Activated CD4-positive, alpha-beta T cell treated with anti-CD3 and anti-CD28 coated beads, Interleukin-2, amount 50 U/mL, for 48 hours (primary cell): ENCODE measurements around the gene ASTN2.
A peak's percentile ranks its signal among the peaks of the same experiment; 100 is the strongest.

Experiments
- DNase-seq, 2 experiments: peaks; one replicate each; pipeline ENCODE4 v3.0.0-alpha.2; 2020

Gene ASTN2

GRCh38 chr9:116789081-116789480, 625.8 kb downstream of the ASTN2 start:
- DNase-seq: no peak

DNA sequence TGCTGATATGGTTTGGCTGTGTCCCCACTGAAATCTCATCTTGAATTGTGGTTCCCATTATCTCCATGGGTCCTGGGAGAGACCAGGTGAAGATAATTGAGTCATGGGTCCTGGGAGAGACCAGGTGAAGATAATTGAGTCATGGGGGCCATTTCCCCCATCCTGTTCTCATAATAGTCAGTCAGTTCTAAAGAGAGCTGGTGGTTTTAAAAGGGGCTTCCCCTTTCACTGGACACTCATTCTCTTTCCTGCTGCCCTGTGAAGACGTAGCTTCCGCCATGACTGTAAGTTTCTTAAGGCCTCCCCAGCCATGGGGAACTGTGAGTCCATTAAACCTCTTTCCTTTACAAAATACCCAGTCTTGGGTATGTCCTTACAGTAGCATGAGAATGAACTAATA, 628.1 kb downstream of the ASTN2 start:
- DNase-seq: no peak

- no peak for DNase-seq
Measured at GRCh38 chr9:116777116-116777515, 637.7 kb downstream of the ASTN2 start.

DNA sequence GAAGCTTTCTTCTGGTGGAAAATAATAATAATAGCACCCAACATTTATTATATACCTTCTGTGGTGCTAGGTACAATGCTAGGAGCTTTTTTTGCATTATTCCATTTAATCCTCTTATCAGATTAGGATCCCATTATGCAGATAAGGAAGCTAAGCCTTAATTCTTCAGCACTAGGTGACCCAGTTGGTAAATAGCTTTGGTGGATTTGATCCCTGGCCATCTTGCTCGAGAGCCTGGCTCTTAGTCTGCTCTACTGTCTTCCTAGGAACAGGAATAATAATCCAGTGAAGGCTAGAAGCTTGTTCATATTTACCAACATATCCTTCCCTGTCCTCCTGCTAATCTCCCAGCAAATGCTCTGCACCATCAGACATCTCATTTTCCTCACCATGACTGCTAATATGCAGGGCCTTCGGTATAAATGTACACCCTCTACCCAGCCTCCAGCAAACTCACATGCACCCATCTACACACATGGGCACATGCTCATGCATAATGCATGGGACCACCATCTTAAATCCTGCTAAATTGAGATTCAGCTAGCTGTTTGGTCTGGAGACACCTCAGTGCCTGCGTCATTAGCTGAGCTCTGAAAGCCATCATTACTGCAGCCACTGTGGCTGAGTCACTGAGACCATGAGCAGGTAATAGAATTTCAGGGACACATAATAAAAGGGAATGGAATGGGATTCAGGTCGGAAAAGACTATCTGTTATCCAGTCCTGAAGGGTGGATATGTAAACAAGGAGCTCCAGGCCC, 640.3 kb downstream of the ASTN2 start:
- no peak for DNase-seq

- no peak for DNase-seq
Measured at GRCh38 chr9:116767219-116767618, 647.6 kb downstream of the ASTN2 start.

GRCh38 chr9:116765011-116765410, 649.8 kb downstream of the ASTN2 start:
- no peak for DNase-seq

DNA sequence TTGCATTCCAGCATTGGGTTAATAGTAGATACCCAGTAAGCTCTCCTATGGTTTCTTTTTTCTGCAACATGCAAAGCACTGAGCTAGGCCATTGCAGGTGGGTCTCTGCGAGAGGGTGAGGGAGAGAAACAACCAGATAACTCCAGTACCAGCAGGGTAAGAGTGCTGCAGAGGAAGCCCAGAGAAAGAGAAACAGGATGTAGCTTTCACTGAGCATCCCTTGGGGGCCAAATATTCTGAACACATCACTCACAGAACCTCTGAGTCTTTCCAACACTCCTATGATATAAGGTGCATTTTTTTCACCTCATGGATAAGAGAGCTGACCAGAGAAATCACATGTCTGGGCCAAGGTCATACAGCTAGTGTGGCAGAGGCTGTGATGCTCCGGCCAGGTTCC, 651.1 kb downstream of the ASTN2 start:
- no peak for DNase-seq

DNA sequence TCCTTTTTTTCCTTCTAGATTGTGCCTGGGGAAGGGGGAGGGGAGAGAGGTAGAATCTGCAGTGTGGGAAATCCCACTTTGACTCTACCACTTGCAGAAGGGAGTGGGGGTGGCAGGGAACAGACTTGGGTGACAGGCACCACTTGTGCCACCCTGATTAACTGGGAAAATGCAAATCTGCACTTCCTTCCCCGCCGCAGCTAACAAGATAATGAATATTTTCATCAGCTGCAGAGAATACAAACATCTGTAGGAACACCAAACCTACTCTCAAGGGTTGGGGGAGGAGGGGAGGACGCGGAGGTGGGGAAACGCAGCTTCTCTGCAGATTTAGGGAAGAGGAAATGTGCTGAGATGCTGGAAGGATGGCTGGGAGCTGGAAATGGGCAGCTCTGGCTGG, 654.2 kb downstream of the ASTN2 start:
- DNase-seq: no peak

DNA sequence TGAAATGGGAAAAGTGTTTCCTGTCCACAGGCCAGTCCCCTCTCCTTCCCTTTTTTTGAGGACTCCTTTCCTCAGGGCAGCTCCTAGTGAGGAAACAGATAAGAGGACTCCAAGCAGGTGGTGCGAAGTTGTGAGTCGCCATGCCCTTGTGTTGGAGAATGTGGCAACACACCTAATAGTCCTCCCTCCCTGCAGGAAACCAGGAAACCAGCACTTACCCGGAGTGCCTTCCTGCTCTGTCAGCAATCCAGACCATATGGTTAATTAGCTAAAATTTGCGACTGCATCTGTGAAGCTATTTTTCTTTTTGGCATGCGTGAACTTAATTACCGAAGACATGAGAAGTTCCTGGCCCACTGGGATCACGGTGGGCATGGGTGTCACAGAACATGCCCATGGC, 657.8 kb downstream of the ASTN2 start:
- DNase-seq: no peak

DNA sequence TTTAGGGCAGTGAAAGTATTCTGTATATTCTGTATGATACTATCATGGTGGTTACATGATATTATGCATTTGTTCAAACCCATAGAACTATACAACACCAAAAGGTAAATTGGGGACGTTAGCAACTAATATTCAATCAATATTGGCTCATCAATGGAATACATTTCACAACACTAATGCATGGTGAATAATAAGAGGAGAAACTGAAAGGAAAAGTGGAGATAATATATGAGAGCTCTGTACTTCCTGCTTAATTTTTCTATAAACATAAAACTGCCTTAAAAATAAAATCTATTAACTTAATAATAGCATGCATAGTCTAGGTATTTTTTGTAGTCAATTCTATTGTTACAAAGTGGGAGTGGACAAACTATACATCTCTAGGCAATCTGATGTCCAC, 661.5 kb downstream of the ASTN2 start:
- DNase-seq: no peak

GRCh38 chr9:116750510-116750909, 664.3 kb downstream of the ASTN2 start:
- DNase-seq: no peak

DNA sequence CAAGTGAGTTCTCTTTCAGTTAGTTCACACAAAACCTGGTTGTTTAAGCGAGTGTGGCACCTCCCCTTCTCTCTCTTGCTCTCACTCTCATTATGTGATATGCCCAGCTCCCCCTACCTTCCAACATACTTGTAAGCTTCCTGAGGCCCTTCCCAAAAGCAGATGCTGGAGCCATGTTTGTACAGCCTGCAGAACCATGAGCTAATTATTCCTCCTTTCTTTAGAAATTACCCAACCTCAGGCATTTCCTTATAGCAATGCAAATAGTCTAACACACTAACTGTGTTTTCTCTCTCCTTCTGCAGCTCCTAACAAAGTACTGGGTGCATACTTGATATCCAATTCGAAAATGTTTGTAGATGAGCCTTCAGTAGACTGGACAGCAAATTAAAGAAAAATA, 665.1 kb downstream of the ASTN2 start:
- no peak for DNase-seq

GRCh38 chr9:116749176-116749575, 665.7 kb downstream of the ASTN2 start:
- DNase-seq: no peak

DNA sequence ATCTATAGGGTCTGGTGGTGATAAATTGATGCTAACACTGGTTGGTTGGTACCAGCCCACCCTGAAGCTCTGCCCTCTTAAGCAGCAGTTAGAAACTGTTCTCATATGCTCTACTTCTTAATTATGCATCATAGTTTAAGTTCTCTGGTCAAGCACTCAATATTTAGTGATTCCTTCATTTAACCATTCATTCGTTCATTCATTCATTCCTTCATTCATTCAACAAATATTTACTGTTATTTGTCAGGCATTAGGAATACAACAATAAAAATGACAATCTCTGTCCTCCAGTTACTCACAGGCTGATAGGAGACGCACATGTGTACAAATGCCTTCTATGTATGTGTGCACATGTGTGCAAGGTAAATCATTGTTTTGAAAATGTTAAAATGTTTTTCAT, 673.1 kb downstream of the ASTN2 start:
- DNase-seq: no peak

DNA sequence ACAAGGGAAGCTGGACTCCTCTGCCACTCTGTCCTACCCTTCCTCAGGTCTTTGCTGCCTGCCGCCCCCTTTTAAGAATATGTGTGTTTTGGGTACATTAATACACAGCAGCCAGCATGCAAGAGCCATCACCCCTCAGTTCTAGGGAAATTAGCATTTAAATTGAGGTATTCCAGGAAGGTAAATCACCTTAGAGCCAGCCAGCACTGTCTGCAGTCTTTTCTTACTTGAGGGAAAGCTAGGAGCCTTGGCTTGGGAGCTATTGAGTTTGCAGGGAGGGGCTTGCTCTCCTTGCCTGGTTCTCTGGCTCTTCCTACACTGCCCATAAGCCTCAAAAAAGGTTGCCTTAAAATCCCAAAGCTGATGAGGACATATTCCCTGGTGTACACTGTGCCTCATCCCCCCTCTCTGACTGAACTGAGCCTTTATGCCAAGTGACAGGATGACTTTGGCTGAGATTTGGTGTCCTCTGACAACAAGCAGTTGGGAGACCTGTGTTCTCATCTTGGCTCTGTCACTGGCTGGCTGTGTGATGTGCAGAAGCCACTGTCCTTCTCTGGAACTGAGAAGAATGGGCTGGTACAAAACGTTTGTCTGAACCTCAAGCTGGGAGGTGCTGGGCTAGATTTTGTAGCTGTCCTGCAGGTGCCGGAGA, 673.6 kb downstream of the ASTN2 start:
- DNase-seq: no peak

GRCh38 chr9:116737152-116737546, 677.7 kb downstream of the ASTN2 start:
- DNase-seq: peak; percentile 74 to 79

DNA sequence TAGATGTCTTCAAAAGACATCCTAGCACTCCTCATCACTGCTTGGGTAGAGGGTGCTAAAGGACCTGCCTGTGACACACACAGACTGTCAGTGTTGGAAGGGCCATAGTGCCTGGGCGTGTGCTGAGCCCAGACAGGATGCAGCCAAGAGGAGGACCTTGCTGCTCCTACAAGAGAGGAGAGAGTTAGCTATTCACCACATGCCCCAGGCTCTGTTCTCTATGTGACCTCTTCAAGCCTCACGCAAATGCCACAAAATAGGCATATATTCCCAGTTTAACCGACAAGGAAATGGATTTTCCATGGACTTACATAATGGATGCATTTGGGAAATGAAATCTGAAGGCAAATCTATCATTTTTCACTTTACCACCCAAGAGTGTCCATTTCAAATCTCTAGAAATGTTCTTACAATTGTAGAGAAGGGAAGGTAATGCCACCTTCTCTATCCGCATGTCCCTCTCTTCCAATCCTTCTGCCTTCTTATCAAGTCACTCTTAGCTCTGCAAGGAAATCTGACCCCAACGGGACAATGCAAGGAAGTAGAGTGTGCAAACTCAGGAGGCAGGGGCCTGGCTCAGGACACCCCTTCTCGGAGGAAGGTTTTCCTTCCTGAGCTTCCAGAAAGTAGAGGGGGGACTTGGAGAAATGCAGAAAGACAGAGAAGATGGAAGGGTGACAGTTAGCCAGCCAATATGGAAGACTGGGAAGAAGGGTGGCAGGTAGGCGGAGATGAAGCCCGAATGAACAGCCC, 678.3 kb downstream of the ASTN2 start:
- DNase-seq: no peak

DNA sequence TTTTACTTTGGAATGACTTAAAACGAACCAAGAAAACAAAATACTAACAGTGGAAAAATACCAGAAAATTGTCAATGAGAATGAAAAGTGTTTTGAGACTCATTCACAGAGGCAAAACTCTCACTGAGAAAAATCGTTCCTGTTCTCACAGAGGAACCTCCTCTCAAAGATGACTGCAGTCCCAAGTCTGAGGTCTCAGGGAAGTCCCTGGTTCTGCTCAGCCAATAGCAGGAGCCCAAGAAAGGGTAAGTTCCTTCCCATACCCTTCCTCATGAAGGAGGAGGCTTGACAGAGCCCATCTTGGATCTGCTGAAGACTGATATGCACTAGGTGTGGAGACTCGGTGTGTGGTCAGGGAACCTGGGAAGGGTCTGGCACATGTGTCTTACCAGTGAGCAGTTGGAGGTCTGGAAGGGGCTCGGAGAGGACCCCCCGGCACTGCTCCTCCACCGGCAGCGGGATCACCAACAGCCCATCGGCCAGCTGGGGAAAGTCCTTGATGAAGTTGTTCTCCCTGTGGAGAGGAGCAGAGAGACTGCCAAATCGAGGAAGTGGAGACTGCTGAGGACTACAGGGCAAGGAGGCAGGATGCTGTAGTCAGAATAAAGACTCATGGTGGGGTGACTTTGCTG, 681.7 kb downstream of the ASTN2 start:
- DNase-seq: no peak

DNA sequence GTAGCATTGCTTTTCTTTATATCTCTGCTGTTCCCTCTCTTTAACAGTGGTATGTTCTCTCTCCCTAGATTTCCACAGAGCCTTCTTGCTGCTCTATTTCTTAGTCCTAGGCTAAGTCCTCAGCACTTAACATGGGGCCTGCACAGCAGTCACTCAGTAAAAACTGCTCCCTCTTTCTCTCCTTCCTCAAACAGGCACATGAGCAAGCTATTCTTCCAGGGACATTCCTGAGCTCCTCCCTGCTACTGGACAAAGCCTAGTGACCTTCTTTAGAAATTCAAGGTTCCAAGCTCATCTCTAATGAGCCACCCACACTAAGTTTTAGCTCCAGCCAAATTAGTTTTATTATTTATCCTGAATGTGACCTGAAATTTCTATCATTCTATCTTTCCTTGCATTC, 688.3 kb downstream of the ASTN2 start:
- DNase-seq: no peak

DNA sequence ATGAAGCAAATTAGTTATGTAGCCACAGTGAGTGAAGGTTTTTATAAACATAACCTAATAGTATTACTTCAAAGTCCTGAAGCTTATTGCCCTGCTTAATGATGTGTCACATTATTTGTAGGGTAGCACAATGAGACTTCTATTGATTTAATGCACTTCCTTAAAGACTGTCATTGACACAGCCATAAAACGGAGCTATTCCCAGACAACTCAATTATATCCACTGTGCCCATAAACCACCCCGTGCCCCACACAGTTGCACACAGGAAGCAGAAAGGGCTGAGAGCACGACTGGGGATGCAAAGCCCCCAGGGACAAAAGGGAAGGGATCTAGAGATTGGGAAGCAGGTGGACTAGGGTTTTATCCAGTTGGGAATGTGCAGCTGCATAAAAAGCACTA, 690.7 kb downstream of the ASTN2 start:
- no peak for DNase-seq

GRCh38 chr9:116721944-116722343, 692.9 kb downstream of the ASTN2 start:
- DNase-seq: no peak

- DNase-seq: no peak
Measured at GRCh38 chr9:116721411-116721810, 693.4 kb downstream of the ASTN2 start.

DNA sequence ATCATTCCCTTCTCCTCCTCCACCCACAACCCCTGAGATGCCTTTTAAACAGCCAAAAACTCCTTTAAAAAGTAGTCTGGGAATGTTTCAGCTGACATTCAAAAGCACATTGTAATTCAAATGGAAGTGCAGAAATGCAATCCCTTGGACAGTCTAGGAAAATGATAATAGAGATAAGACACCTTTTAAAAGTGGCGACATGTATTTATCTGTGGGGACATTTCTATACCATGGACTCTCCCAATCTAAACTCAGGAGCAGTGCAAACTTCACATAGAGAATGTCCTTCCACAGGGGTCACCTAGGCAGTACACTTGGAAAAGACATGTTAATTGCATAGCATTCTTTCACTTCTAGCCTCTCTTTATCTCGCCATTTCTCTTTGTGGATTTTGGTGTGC, 694.7 kb downstream of the ASTN2 start:
- DNase-seq: no peak

GRCh38 chr9:116718111-116718510, 696.7 kb downstream of the ASTN2 start:
- DNase-seq: no peak
